HG03280 (cell line): Measurements from ENCODE around the gene PNCK.

Experiments used
- ATAC-seq: cut with Tn5 transposase; IDR thresholded peaks from one replicate; pipeline ENCODE4 v1.9.1; 2021; ENCODE audit warnings: mild to moderate bottlenecking, moderate library complexity; ENCODE audit not compliant: unreplicated experiment

Gene PNCK

GRCh38 chrX:153642655-153643430 is 30.8 kb downstream of the PNCK start:
- ATAC-seq, result no peak

GRCh38 chrX:153642051-153642654 is 31.5 kb downstream of the PNCK start:
- no peak for ATAC-seq

DNA sequence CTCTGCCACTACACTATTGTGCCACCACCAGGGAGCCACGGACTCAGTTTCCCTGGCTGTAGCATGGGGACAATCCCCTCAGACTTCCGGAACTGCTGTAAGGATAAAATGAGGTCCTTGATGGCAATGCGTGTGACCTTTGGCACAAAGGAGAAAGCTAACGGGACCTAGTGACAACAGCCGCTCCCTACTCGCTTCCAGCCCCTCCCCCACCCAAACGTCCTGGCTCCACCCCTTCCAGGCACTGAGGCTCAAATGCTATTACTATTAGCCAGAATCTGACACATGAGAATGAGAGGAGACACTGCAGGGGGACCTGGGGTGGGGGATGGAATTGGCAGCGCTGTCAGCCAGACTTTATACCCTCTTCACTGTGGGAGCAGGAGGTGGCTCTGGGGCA is 32.0 kb downstream of the PNCK start:
- ATAC-seq, result no peak

- ATAC-seq, result no peak
These were observed 32.7 kb downstream of the PNCK start for GRCh38 chrX:153640736-153641575.

- ATAC-seq, result no peak
These were observed 33.4 kb downstream of the PNCK start for GRCh38 chrX:153640045-153640686.

DNA sequence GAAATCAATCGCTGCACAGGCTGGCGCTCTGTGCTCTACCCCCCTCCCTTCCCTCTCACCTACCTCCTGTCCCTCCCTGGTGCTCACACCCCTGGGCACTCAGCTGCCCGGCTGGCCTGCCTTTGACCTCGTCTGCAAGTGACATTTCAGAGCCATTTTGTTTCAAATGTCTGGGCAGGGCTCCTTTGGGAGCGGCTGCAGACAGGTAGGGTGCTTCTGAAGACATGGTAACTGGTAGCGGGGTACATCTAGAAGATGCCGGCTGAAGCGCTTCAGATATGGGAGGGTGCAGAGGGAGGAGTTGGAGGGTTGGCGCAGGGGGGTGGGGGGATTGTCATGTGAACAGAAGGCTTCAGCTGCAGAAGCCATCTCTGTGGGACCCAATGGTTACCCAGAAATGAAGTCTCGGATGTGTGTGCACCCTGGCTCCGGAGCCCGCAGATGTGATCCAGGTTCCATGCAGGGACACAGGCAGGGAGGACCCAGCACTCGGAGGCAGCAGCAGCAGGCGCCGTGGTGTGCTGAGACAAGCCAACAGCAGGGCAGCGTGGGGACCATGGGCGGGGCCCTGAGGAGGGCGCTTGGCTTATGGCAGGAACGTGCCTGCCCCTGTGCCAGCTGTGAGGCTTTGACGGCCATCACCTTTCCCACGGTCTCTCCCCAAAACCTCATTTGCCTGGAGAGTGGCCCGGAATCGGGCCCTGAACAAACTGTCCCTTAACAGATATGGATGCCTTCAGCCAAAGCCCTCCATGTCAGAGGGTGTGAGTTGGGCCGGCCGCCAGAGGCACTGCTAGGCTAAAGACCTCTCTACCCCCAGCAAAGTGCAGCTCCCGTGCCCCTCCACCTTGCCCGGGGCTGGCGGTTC is 34.2 kb downstream of the PNCK start:
- no peak for ATAC-seq

DNA sequence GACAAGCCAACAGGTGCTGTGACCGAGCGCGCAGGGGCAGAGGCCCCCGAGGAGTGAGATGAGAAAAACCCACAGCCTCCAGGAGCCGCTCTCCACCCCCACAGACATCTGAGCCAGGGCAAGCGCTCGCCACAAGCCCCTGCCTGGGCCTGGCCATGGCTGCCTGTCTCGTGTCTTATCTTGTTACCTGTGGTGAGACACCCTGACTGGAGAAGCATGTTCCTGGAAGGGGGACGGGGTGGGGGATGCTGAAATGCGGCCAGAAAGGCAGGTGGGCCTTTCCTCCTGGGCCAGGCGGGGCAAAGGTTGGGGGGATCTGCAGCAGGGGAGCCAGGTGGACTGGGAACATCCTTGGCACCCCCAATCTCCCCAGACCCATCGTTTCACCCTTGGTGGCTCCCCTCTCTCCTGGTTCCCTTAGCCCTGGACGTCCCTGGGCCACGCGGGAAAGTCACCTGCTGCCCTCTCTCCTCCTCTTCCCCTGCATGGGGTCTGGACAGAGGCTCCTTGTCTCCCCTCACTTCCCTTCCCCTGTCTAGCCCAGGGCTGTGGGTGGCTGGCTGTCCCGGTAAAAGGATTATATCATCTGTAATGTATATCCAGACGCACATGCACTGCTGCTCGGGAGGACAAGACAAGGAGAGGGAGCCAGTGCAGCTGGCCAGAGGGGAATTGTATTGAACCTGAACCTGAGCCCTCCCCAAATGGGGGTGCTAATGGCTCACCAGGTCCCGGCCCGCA is 35.0 kb downstream of the PNCK start:
- ATAC-seq, result no peak

- no peak for ATAC-seq
These were observed 35.6 kb downstream of the PNCK start for GRCh38 chrX:153638041-153638371.

DNA sequence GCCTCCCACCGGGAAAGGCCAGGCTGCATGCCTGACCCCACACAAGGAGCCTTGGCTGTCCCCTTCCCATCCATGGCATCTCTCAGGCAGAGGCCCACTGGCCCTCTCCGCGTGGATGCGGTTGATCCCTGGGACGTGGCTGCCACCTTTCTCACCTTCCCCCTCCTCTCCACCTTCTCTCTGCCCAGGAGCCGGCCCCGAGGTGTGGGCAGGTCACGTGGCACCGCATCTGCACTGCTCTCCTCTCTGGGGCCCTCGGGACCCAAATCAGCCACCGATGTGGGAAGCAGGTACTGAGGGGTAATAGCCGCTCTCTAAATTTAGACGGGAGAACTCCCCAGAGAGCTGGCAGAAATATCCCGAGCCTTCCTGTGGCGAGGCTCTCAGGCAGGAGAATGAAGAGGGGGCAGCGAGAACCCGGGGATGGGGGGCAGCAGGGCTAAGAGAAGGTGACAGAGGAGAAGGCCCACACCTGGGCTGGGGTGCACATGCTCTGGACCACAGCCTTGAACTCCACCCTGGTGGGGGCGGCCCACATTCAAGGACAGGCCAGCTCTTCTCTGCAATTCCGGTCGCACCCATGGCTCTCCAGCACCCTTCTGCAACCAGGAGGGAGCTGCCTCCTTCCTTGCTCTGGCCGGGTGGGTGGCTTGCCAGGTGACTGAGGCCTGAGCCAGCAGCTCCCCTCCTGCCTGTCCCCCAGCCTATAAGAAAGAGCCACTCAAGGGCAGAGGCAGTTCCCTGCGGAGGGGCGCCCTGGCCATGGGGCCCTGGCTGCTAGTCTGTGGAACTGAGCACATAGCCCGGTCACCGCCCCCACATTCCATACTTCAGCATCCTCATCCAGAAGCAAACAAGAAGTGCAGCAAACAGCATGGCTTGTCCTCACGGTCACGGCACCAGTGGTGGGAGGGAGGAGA is 36.2 kb downstream of the PNCK start:
- ATAC-seq, result no peak

- no peak for ATAC-seq
These were observed 36.9 kb downstream of the PNCK start for GRCh38 chrX:153636716-153637115.

DNA sequence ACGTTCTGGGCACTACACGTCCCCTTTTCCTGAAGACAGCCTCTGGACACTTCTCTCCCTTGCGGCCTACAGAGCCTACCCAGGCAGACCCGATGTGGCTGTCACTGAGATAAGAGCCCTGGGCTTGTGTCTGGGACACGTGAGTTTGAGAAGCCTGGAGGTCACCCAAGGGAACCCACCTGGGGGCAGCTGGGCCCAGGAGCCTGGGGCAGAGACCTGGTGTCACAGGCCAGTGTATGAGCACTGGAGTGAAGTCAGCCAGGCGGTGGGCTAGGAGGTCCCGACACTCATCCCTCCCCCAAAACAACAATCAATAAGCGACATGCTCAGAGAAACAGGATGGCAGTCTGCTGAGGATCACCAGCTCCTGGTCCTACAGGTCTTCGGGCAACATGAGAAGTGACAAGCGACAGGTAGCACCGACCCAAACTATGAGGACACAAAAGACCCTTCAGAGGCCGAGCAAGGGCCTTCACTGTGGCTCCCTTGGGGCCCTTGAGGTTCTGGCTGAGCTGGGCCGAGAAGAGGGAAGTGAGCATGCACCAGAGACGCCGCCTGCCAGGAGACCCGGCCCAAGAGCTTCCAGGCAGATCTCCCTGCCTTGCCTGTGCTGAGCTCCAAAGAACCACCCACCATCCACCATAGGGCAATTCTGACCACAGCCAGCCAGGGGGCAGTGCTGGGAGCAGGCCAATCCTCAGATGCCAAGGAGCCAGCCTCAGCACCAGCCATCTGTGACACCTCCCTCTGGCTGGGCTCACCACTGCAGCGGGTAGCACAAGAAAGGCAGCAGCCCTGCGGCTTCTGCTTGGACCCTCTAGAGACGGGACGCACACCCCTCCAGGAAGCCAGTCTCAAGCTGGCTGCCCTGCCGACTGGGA is 37.6 kb downstream of the PNCK start:
- ATAC-seq, result no peak

DNA sequence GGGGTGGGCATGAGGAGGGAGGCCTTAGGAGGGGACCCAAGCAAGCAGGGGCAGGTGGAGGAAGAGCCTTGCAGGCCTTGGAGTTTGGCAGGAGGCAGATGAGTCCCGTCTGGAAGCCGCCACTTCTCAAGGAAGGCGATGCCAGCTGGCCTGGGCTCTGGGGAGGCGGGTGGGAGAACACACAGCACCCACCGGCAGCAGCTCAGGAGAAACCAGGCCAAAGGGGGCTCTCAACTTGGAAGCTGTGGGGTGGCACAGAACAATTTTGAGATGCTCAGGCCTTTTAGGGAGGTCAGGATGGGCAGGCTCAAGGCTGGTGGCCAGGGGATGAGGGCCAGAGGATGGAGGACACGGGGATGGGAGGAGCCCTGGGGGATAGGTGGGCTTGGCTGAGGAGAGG is 38.2 kb downstream of the PNCK start:
- ATAC-seq, result no peak

DNA sequence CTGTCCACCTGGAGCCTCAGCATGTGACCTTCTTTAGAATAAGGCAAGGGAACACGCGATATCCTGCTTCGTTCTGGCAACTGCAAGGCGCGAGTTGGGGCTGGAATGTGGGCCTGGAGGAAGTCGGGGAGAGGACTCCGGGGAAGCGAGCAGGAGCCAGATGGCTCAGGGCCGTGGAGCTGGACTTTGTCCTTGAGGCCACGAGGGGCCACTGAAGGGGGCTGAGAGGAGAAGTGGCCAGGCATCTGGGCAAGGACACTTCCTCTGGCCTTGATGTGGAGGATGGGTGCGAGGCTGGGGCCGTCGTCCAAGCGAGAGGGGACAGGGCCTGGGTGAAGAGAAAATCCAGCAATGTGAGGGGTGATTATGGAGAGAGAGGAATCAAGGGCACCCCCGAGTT is 38.8 kb downstream of the PNCK start:
- ATAC-seq, result no peak

GRCh38 chrX:153634236-153634635 is 39.4 kb downstream of the PNCK start:
- ATAC-seq, result no peak

DNA sequence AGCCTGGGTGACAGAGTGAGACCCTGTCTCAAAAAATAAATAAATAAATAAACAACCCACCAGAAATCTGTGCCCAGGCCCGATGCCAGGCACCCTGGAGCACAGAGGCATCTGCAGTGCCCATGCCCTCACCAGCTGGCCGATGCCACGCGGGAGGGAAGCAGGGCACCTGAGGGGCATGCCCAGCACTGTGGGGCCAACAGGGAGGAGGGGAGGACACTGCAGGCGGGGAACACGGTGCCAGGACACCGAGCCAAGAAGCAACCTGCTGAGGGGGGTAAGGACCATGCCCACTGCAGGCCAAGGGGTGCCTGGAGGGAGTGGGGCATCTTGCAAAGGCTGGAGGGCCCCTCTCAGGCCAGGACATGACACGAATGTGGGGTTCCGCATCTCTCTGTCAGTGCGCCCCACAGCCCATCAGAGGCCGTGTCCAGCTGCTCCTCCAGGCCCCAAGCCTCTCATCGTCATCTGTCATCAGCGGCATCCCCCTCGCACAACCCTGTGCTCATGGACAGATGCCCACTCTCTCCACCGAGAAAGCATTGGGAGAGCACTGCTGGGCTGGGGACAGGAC is 39.9 kb downstream of the PNCK start:
- ATAC-seq, result no peak

- no peak for ATAC-seq
These were observed 40.6 kb downstream of the PNCK start for GRCh38 chrX:153633048-153633447.

GRCh38 chrX:153632595-153632946 is 41.0 kb downstream of the PNCK start:
- no peak for ATAC-seq
